PC-3 (cell line): ENCODE results near the gene IGLL1.

Experiments
- CTCF ChIP-seq: fragments of 300-600 bp; sonication (generic); conservative IDR thresholded peaks from 2 replicates; pipeline ENCODE4 v1.5.1; 2017; ENCODE audit warnings: antibody characterized with exemption, low read depth, mild to moderate bottlenecking, low read length
- EZH2 ChIP-seq: fragments of 300-600 bp; sonication (generic); IDR thresholded peaks from one replicate; pipeline ENCODE4 v1.6.1; 2017; ENCODE audit warnings: antibody characterized with exemption, mild to moderate bottlenecking, low read length; ENCODE audit not compliant: unreplicated experiment

- TF ChIP-seq CTCF (no peak), EZH2 (no peak)
Observed at GRCh38 chr22:23525510-23525909, 54.6 kb downstream of the IGLL1 start.
